GM13976 (cell line): Measurements from ENCODE around the gene PLEKHM3.

ENCODE experiments used
- DNase-seq: peaks from one replicate; pipeline ENCODE4 v3.0.0; 2012; ENCODE audit warnings: low spot score
- in situ Hi-C: fragments of 300-500 bp; cut with MboI; formaldehyde crosslinking; loops from one replicate; pipeline ENCODE4 v1.12.0; 2022; ENCODE audit warnings: low sequenced_read_pairs, mixed read lengths, inconsistent platforms; ENCODE audit not compliant: unreplicated experiment
- TF ChIP-seq, protein P1 (sequence below): IDR thresholded peaks from 2 replicates; pipeline ENCODE4 v1.5.1; 2012; ENCODE audit warnings: borderline replicate concordance, mild to moderate bottlenecking; ENCODE audit not compliant: insufficient read depth; ENCODE audit errors: extremely low read depth, missing control alignments, control extremely low read depth

PLEKHM3 gene

DNA sequence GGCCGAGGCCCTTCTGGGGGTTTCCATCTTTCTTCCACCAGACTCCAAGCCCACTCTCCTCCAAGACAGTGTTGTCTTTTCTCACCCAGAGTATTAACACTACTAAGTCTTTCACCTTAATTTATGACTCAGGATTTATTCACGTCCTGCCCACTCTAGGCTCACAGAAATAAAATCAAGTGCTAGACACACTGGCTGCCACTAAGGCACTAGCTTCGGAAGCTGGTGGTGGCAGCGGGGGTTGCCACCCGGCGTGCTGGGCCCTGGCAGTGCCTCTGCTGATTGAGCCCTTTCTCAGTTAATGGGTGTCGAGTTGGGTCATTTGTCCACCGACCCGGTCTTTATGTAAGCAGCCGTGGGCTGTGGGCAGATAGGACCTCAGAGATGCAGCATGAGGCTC lies 162.0 kb downstream of the PLEKHM3 start:
- DNase-seq: no peak

DNA sequence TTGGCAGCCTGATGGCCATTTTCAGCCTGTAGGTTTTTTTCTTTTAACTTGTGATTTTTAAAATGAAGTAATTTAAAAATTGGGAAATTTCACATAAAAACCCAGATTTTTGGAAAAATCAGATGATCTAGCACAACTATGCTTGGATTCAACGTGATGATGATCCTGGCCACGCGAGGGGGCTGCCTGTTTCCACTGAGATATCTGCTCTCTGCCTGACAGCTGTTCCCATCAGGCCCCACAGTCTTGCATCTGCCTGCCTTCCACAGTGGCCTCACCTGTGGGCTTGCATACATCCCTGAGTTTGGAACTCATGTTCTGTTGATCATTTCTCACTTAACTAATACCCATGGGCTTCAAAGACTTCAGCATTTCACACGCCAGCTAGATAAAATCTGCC lies 163.5 kb downstream of the PLEKHM3 start:
- in situ Hi-C loops: no loop called here
- TF ChIP-seq, protein P1, sequence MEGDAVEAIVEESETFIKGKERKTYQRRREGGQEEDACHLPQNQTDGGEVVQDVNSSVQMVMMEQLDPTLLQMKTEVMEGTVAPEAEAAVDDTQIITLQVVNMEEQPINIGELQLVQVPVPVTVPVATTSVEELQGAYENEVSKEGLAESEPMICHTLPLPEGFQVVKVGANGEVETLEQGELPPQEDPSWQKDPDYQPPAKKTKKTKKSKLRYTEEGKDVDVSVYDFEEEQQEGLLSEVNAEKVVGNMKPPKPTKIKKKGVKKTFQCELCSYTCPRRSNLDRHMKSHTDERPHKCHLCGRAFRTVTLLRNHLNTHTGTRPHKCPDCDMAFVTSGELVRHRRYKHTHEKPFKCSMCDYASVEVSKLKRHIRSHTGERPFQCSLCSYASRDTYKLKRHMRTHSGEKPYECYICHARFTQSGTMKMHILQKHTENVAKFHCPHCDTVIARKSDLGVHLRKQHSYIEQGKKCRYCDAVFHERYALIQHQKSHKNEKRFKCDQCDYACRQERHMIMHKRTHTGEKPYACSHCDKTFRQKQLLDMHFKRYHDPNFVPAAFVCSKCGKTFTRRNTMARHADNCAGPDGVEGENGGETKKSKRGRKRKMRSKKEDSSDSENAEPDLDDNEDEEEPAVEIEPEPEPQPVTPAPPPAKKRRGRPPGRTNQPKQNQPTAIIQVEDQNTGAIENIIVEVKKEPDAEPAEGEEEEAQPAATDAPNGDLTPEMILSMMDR: no peak
- no peak for DNase-seq

More for the DNA sequence above, 162.0 kb downstream of the PLEKHM3 start:
- TF ChIP-seq, protein P1: no peak
- in situ Hi-C loops: no loop called here

DNA sequence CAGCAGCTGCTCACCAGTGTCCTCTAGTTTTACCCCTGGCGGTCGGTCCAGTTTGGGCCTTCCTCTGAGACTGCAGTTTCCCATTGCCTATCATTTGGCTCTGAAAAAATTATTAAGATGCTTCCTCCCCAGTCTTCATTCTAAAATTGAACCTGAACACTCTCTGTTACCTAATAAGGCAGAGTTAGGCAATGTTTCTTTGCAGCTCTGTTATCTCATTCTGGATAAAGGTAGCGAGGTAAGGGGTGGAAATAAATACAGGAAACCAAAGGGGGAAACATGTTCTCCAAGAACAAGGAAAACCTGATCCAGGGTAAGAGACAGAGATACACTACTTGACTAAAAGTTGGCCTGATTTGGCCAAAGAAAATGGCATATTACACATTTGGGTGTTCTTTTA lies 164.6 kb downstream of the PLEKHM3 start:
- DNase-seq: no peak
- TF ChIP-seq, protein P1: no peak

DNA sequence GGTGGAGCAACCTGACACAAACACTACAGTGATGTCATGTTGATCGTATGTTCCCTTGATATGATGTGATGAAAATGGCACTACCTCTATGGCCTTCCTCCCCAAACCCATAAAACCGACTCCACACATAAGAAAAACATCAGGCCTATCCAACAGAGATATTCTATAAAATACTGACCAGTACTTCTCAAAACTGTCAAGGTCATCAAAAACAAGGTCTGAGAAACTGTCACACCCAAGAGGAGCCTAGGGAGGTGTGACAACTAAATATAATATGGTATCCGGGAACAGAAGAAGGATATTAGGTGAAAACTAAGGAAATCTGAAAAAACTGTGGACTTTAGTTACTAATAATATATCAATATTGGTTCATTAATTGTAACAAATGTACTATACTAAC lies 169.7 kb downstream of the PLEKHM3 start:
- in situ Hi-C loops: no loop called here
- TF ChIP-seq, protein P1: no peak
- no peak for DNase-seq

More for the DNA sequence above, 164.6 kb downstream of the PLEKHM3 start:
- in situ Hi-C loops: no loop called here

DNA sequence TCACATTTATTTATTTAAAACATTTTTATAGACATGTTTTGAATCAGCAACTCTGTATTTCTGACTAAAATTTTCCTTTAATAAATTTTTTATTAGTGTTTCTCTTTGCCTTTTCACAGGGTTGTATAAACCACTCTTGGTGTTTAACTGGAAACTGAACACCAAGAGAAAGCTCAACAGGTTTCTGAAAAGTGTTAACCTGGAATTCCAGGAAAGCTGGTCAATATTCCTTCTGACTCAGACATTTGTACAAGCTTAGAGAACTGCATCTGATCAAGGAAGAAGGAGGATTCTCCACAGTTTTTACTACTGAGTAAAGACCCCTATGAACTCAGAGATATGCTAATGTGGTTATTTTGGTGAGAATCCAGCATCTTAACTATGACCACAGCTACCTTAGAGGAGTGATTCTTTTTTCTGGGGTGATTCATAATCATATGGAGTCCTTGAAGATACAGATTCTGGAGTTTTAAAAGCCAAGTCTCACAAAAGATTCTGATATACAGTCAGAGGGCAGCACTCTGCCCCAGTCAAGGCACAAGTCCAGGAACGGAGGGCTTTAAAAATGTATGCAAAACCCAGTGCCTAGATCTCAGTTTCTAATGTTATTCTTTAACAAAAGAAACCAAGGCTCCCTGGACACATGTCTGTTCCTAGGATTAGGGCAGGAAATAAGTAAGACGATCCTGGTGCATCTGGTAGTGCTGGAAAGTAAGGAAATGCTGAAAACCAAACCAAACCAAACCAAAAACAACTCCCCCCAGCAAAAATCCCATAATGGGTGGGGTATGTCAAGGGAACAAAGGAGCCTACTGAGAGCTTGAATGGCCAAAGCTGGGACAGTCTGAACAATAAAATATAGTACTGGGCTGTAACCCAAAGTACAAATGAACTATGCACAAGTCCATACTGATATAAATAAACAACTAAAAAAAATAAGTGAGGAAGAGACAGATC lies 170.6 kb downstream of the PLEKHM3 start:
- in situ Hi-C loops: no loop called here
- TF ChIP-seq, protein P1: no peak
- no peak for DNase-seq

DNA sequence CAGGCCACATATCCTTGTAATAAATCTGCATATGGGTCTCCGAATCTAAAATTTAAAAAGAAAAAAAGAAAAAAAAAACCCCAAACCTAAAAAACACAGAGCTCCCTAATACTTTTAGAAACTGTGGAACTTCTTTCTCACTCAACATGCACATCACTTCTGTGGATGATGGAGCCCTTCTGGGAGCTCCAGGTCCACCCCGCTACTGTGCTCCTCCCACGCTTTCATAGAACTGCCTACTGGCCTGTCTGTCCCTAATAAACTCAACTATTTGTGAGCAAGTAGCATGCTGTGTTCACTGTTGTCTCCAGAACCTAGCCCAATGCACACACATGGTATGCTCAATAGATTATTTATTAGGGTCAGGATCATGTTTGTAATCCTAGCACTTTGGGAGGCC lies 172.5 kb downstream of the PLEKHM3 start:
- in situ Hi-C loops: no loop called here
- TF ChIP-seq, protein P1: no peak
- no peak for DNase-seq

DNA sequence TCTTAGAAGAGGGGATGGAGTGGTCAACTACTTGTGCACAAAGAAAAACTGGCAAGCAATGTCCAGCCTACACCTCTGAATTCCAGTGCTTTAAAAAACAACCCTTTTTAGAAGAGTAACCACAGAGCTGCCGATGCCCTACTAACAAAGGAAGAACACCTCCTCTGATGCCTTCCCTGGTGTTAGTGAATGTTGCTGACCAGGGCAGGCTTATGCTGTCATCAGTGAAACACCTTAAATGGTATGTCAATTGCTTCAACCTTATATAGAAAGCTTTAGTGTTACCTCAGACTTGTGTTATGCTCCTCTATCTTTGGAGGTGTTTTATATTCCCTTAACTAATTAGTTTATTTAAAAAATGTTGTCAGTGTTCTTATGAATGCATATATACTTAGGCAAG lies 175.9 kb downstream of the PLEKHM3 start:
- no peak for DNase-seq
- in situ Hi-C loops: no loop called here
- TF ChIP-seq, protein P1: no peak
